GM12891 (cell line): ENCODE data around the gene KIF1A.

Experiments used
- PAX5 ChIP-seq: IDR thresholded peaks from 2 replicates; pipeline ENCODE4 v1.6.1; 2011; ENCODE audit warnings: low read length, moderate library complexity, mild to moderate bottlenecking; ENCODE audit not compliant: insufficient read depth, severe bottlenecking
- POLR2A ChIP-seq: IDR thresholded peaks from 2 replicates; pipeline ENCODE4 v1.6.1; 2011; ENCODE audit warnings: low read depth, low read length, control low read depth
- POLR2AphosphoS5 ChIP-seq: IDR thresholded peaks from 2 replicates; pipeline ENCODE4 v1.6.1; 2011; ENCODE audit warnings: low read depth, low read length, control low read depth
- SPI1 ChIP-seq: IDR thresholded peaks from 2 replicates; pipeline ENCODE4 v1.6.1; 2011; ENCODE audit warnings: low read depth, low read length, control low read depth
- TAF1 ChIP-seq: IDR thresholded peaks from 2 replicates; pipeline ENCODE4 v1.6.1; 2011; ENCODE audit warnings: low read depth, low read length, control low read depth

GRCh38 chr2:240814280-240814679, 5.7 kb downstream of the KIF1A start:
- TF ChIP-seq POLR2AphosphoS5 (no peak), SPI1 (no peak), POLR2A (no peak), TAF1 (no peak), PAX5 (no peak)
